Stimulated activated naive CD8-positive, alpha-beta T cell treated with anti-CD3 and anti-CD28 coated beads, Interleukin-15, amount 100 ng/mL, for 72 hours (primary cell): Measurements from ENCODE around the gene SWSAP1.
A peak's percentile ranks its signal among the peaks of the same experiment; 100 is the strongest.

ENCODE experiments used
- ATAC-seq: fragments of 150-1000 bp; cut with Tn5 transposase; 2 replicates; pipeline ENCODE4 v1.10.0; 2021; ENCODE audit warnings: mild to moderate bottlenecking, moderate library complexity
- DNase-seq, 2 donors: peaks; one replicate each; pipeline ENCODE4 v3.0.0; 2021 to 2022
- H3K27ac Mint-ChIP-seq, 2 donors: one replicate each; pipeline ENCODE4 v1.8.0; 2022; ENCODE audit warnings: mild to moderate bottlenecking in 2 of 2, mixed read lengths in 2 of 2, moderate library complexity in 2 of 2
- H3K27me3 Mint-ChIP-seq: one replicate; pipeline ENCODE4 v1.8.0; 2022; ENCODE audit warnings: mixed read lengths
- H3K4me1 Mint-ChIP-seq: one replicate; pipeline ENCODE4 v1.8.0; 2022; ENCODE audit warnings: mild to moderate bottlenecking, mixed read lengths
- H3K4me3 Mint-ChIP-seq, 2 donors: one replicate each; pipeline ENCODE4 v1.8.0; 2022; ENCODE audit warnings: mild to moderate bottlenecking in 2 of 2, mixed read lengths in 2 of 2, moderate library complexity in 1 of 2
- H3K9me3 Mint-ChIP-seq, 2 donors: one replicate each; pipeline ENCODE4 v1.8.0; 2022; ENCODE audit warnings: mixed read lengths in 2 of 2

The SWSAP1 gene

GRCh38 chr19:11380653-11381537 is 6.4 kb downstream of the SWSAP1 start:
- H3K9me3 Mint-ChIP-seq, result no peaks in the 10 kb centered on the region
- peaks cover 60% of the 10 kb centered on the region for H3K4me1 Mint-ChIP-seq
- peak overlapping the region; percentile 97 to 99 for H3K27ac Mint-ChIP-seq
- H3K27me3 Mint-ChIP-seq, result peaks cover 28% of the 10 kb centered on the region
- peak; percentile 89 for ATAC-seq
- peak; percentile 98 to 99 for DNase-seq
- H3K4me3 Mint-ChIP-seq, result peak overlapping the region; percentile 81 to 87

- DNase-seq (peak; percentile 61 to 65), ATAC-seq (no peak)
- Mint-ChIP-seq H3K27me3 (peaks cover 28% of the 10 kb centered on the region), H3K9me3 (no peaks in the 10 kb centered on the region), H3K4me3 (peak overlapping the region; percentile 76 to 81), H3K4me1 (peaks cover 52% of the 10 kb centered on the region), H3K27ac (peak overlapping the region; percentile 61 to 87)
Observed at GRCh38 chr19:11382898-11383705, 8.6 kb downstream of the SWSAP1 start.

GRCh38 chr19:11383706-11384048 is 9.2 kb downstream of the SWSAP1 start:
- Mint-ChIP-seq H3K27me3 (peaks cover 28% of the 10 kb centered on the region), H3K27ac (no peak overlapping the region), H3K9me3 (no peaks in the 10 kb centered on the region), H3K4me3 (peak overlapping the region; percentile 59 to 76), H3K4me1 (peaks cover 47% of the 10 kb centered on the region)
- ATAC-seq (no peak), DNase-seq (no peak)

- Mint-ChIP-seq H3K4me3 (no peak overlapping the region), H3K27ac (peak overlapping the region in 1 of 2 donors; percentile 12), H3K27me3 (peaks cover 28% of the 10 kb centered on the region), H3K4me1 (peaks cover 41% of the 10 kb centered on the region), H3K9me3 (no peaks in the 10 kb centered on the region)
- DNase-seq (no peak), ATAC-seq (no peak)
Observed at GRCh38 chr19:11384778-11385129, 10.3 kb downstream of the SWSAP1 start.

- ATAC-seq (no peak), DNase-seq (no peak)
- Mint-ChIP-seq H3K27me3 (peaks cover 27% of the 10 kb centered on the region), H3K4me3 (no peak overlapping the region), H3K4me1 (peaks cover 24% of the 10 kb centered on the region), H3K27ac (no peak overlapping the region), H3K9me3 (peaks cover 4 to 9% of the 10 kb centered on the region in 2 donors)
Observed at GRCh38 chr19:11387162-11388034, 12.9 kb downstream of the SWSAP1 start.

DNA sequence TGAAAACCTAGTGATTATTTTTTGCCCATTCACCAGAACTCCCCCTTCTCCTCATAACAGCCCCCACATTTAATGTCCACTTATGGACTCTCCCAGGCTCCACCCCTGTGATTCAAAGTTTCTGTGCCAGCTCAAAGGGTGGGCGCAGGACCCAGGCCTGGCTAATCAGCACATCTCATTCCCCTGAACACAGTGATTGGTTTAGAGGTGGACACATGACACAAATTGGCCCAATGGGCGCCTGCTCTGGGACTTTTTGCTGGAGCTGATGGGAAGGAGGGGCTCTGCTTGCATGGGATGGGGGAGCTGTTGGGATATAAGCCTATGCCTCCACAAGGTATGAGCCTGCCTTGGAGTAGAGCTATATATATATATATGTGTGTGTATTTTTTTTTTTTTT is 15.9 kb downstream of the SWSAP1 start:
- no peak overlapping the region for H3K4me3 Mint-ChIP-seq
- no peak overlapping the region for H3K27ac Mint-ChIP-seq
- no peak for ATAC-seq
- peaks cover 5% of the 10 kb centered on the region for H3K27me3 Mint-ChIP-seq
- no peak for DNase-seq
- H3K9me3 Mint-ChIP-seq, result peaks cover 4 to 9% of the 10 kb centered on the region in 2 donors
- peaks cover 8% of the 10 kb centered on the region for H3K4me1 Mint-ChIP-seq

GRCh38 chr19:11390933-11391680 is 16.6 kb downstream of the SWSAP1 start:
- peaks cover 8% of the 10 kb centered on the region for H3K27me3 Mint-ChIP-seq
- no peak for DNase-seq
- H3K27ac Mint-ChIP-seq, result no peak overlapping the region
- H3K4me1 Mint-ChIP-seq, result peaks cover 8% of the 10 kb centered on the region
- no peak overlapping the region for H3K4me3 Mint-ChIP-seq
- no peak for ATAC-seq
- H3K9me3 Mint-ChIP-seq, result peaks cover 4 to 9% of the 10 kb centered on the region in 2 donors

DNA sequence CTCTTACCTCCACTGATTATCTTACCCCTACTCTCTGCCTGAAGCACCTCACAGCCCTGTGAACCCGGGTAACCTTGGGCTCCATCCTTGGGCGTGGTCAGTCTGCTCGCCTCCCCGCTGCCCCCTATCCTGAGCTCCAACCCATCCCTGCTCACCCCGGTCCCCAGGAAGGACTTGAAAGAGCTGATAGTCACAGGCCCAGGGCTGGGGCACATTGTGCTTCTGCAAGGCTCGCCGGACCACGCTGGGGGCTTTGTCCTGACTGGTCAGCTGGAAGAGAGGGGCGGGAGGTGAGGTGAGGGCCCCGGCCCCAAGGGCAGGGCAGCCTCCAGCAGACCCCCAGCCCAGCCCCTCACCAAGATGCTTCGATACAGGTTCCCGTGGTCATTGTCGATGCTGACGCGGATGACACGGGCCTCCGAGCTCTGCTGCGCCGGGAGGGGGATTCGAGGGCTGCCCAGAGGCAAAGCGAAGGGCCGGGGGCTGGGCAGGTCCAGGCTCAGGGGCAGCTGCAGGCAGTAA is 22.7 kb downstream of the SWSAP1 start:
- no peaks in the 10 kb centered on the region for H3K9me3 Mint-ChIP-seq
- H3K4me1 Mint-ChIP-seq, result no peaks in the 10 kb centered on the region
- DNase-seq (no peak), ATAC-seq (no peak)
- H3K27ac Mint-ChIP-seq, result no peak overlapping the region
- no peak overlapping the region for H3K4me3 Mint-ChIP-seq
- peaks cover 15% of the 10 kb centered on the region for H3K27me3 Mint-ChIP-seq

DNA sequence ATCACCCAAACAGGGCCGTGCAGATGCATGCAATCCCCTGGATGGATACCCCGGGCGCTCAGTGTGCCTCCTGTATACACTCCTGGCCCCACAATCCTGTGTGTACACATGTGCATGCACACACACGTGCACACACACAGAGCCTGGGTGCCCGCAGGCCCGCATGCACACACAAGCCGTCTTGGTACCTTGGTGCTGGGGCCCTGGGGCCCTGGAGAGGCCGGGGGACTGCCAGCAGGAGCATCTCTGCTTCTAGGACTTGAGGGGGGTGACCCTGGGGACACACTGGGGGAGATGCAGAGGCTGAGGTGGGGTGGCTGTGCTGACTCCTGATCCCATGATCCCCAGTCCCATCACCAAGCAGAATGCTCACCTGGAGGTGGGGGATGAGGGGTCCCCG is 25.2 kb downstream of the SWSAP1 start:
- peaks cover 15% of the 10 kb centered on the region for H3K27me3 Mint-ChIP-seq

DNA sequence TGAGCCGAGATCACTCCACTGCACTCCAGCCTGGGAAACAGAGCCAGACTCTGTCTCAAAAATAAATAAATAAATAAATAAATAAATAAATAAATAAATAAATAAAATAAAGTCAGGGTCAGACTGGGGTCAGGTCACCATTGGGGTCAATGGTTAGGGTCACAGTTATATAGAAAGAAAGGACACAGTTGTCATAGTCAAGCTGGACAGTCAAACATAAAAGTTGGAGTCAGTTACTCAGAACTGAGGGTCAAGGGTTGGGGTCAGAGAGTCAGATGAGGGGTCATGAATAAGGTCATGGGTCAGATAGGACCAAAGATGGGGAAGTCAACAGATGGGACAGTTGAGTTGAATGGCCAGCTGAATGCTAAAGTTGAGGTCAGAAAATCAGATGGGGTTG is 26.3 kb downstream of the SWSAP1 start:
- Mint-ChIP-seq H3K27ac (no peak overlapping the region), H3K4me1 (no peaks in the 10 kb centered on the region), H3K27me3 (peaks cover 7% of the 10 kb centered on the region), H3K9me3 (no peaks in the 10 kb centered on the region), H3K4me3 (no peak overlapping the region)
- ATAC-seq (no peak), DNase-seq (no peak)

More for the DNA sequence above, 25.2 kb downstream of the SWSAP1 start:
- peak; percentile 20 for ATAC-seq
- H3K9me3 Mint-ChIP-seq, result no peaks in the 10 kb centered on the region
- H3K4me1 Mint-ChIP-seq, result no peaks in the 10 kb centered on the region
- DNase-seq, result no peak
- no peak overlapping the region for H3K27ac Mint-ChIP-seq
- H3K4me3 Mint-ChIP-seq, result no peak overlapping the region

GRCh38 chr19:11401808-11402543 is 27.5 kb downstream of the SWSAP1 start:
- DNase-seq, result no peak
- Mint-ChIP-seq H3K27ac (no peak overlapping the region), H3K9me3 (no peaks in the 10 kb centered on the region), H3K4me1 (peaks cover 6% of the 10 kb centered on the region), H3K27me3 (peaks cover 18% of the 10 kb centered on the region), H3K4me3 (no peak overlapping the region)
- ATAC-seq, result no peak

- Mint-ChIP-seq H3K27me3 (peaks cover 39% of the 10 kb centered on the region), H3K27ac (no peak overlapping the region), H3K9me3 (no peaks in the 10 kb centered on the region), H3K4me3 (no peak overlapping the region), H3K4me1 (peaks cover 6% of the 10 kb centered on the region)
- no peak for ATAC-seq
- DNase-seq, result no peak
Observed at GRCh38 chr19:11404588-11405222, 30.2 kb downstream of the SWSAP1 start.

GRCh38 chr19:11405846-11406643 is 31.6 kb downstream of the SWSAP1 start:
- Mint-ChIP-seq H3K4me3 (no peak overlapping the region), H3K4me1 (peaks cover 6% of the 10 kb centered on the region), H3K27me3 (peaks cover 32% of the 10 kb centered on the region), H3K9me3 (no peaks in the 10 kb centered on the region), H3K27ac (peak overlapping the region in 1 of 2 donors; percentile 19)
- peak; percentile 81 for ATAC-seq
- peak; percentile 20 to 39 for DNase-seq
